B cell (primary cell): ENCODE results near the gene LRRC61. TPM values are rescaled to one million over a fixed set of nuclear protein-coding genes. Genes with fewer than 3 reads are reported as not detected.

Source experiments
- ATAC-seq: fragments of 200-7000 bp; cut with Tn5 transposase; one replicate; pipeline ENCODE4 v1.10.0; 2021; ENCODE audit warnings: low read depth, mild to moderate bottlenecking, moderate number of reproducible peaks, moderate library complexity
- CTCF ChIA-PET: fragments of 350-600 bp; sonication (Branson Sonifier 250); formaldehyde crosslinking; loops from one replicate; lab custom pipeline; 2021; ENCODE audit warnings: antibody characterized with exemption, inconsistent platforms; lab: Charles Lee
- POLR2A ChIA-PET: fragments of 350-600 bp; sonication (Branson Sonifier 250); formaldehyde crosslinking; loops from one replicate; lab custom pipeline; 2021; ENCODE audit warnings: antibody characterized with exemption; lab: Charles Lee
- DNase-seq: peaks from one replicate; pipeline ENCODE4 v3.0.0; 2013
- H2AFZ ChIP-seq: 2 replicates; pipeline ENCODE4 v1.6.1; 2012; ENCODE audit warnings: mild to moderate bottlenecking, low read depth, low read length; ENCODE audit not compliant: insufficient read depth, poor library complexity, severe bottlenecking
- H3K27ac ChIP-seq, 2 donors: 1 replicate in 1 of 2; 2 replicates in 1 of 2; pipeline ENCODE4 v1.5.1; 2012 to 2013; ENCODE audit warnings: low read length in 2 of 2, mild to moderate bottlenecking in 2 of 2, moderate library complexity in 1 of 2
- H3K27me3 ChIP-seq, 4 experiments: fragments of 200-600 bp in 1 of 4; sonication (generic) in 1 of 4; replicated peaks in 1 of 4; 1 replicate in 2 of 4; 2 replicates in 2 of 4; pipeline versions ENCODE4 v1.6.1 to v1.7.0; 2013 to 2016; ENCODE audit warnings: low read length in 3 of 4, mild to moderate bottlenecking in 2 of 4, mixed read lengths in 1 of 4, moderate library complexity in 1 of 4; ENCODE audit not compliant: insufficient read depth in 4 of 4, control insufficient read depth in 3 of 4; ENCODE audit errors: control extremely low read depth in 1 of 4
- H3K36me3 ChIP-seq, 2 experiments: replicated peaks in 1 of 2; 1 replicate in 1 of 2; 2 replicates in 1 of 2; pipeline versions ENCODE4 v1.6.1 to v1.7.1; 2013; ENCODE audit warnings: low read length in 1 of 2; ENCODE audit not compliant: insufficient read depth in 2 of 2, control insufficient read depth in 1 of 2; ENCODE audit errors: control extremely low read depth in 1 of 2, extremely low read depth in 1 of 2
- H3K4me1 ChIP-seq, 2 donors: fragments of 200-600 bp in 1 of 2; sonication (generic) in 1 of 2; 1 replicate in 1 of 2; 2 replicates in 1 of 2; pipeline versions ENCODE4 v1.5.1 to v1.6.1; 2013 to 2017; ENCODE audit warnings: low read length in 2 of 2; ENCODE audit not compliant: control insufficient read depth in 2 of 2, insufficient read depth in 2 of 2
- H3K4me2 ChIP-seq: replicated peaks from 2 replicates; pipeline ENCODE3; 2012; ENCODE audit warnings: mild to moderate bottlenecking, low read depth, low read length; ENCODE audit not compliant: poor library complexity, severe bottlenecking
- H3K4me3 ChIP-seq, 5 experiments: fragments of 200-600 bp in 1 of 5; sonication (generic) in 1 of 5; 1 replicate in 3 of 5; 2 replicates in 2 of 5; pipeline versions ENCODE4 v1.5.1 to v1.7.0; 2011 to 2016; ENCODE audit warnings: low read length in 4 of 5, mild to moderate bottlenecking in 4 of 5, low read depth in 2 of 5, control low read depth in 1 of 5, moderate library complexity in 1 of 5; ENCODE audit not compliant: insufficient read depth in 1 of 5; ENCODE audit errors: control extremely low read depth in 1 of 5, extremely low read depth in 1 of 5
- H3K79me2 ChIP-seq: fragments of 200-600 bp; sonication (generic); one replicate; pipeline ENCODE4 v1.6.0; 2016; ENCODE audit warnings: low read length; ENCODE audit not compliant: control insufficient read depth, insufficient read depth
- H3K9ac ChIP-seq: fragments of 200-600 bp; sonication (generic); 2 replicates; pipeline ENCODE4 v1.6.1; 2017; ENCODE audit warnings: mild to moderate bottlenecking, low read length, moderate library complexity
- H3K9me3 ChIP-seq, 3 donors: one replicate each; pipeline versions ENCODE4 v1.6.1 to v1.7.1; 2013; ENCODE audit warnings: low read length in 2 of 3; ENCODE audit not compliant: control insufficient read depth in 2 of 3, insufficient read depth in 1 of 3; ENCODE audit errors: control extremely low read depth in 1 of 3
- H4K20me1 ChIP-seq: 2 replicates; pipeline ENCODE4 v1.6.0; 2012; ENCODE audit warnings: mild to moderate bottlenecking, low read length; ENCODE audit not compliant: insufficient read depth, control insufficient read depth, poor library complexity, severe bottlenecking
- H3K27ac Mint-ChIP-seq: one replicate; pipeline ENCODE4 v1.8.0; 2021; ENCODE audit warnings: mixed read lengths
- H3K27me3 Mint-ChIP-seq: one replicate; pipeline ENCODE4 v1.8.0; 2021; ENCODE audit warnings: mixed read lengths
- H3K4me1 Mint-ChIP-seq: one replicate; pipeline ENCODE4 v1.8.0; 2021; ENCODE audit warnings: mixed read lengths
- H3K4me3 Mint-ChIP-seq: one replicate; pipeline ENCODE4 v1.8.0; 2021; ENCODE audit warnings: mixed read lengths
- H3K9me3 Mint-ChIP-seq: one replicate; pipeline ENCODE4 v1.8.0; 2022; ENCODE audit warnings: mixed read lengths; ENCODE audit not compliant: insufficient read depth
- CTCF ChIP-seq: fragments of 200-600 bp; IDR thresholded peaks from one replicate; pipeline ENCODE4 v1.8.0; 2022; ENCODE audit warnings: antibody characterized with exemption, mild to moderate bottlenecking
- EZH2 ChIP-seq: IDR thresholded peaks from 2 replicates; pipeline ENCODE4 v1.6.1; 2012; ENCODE audit warnings: borderline replicate concordance, low read depth, mild to moderate bottlenecking, moderate library complexity, low read length; ENCODE audit not compliant: insufficient read depth, poor library complexity, severe bottlenecking
- WGBS: methylation state at CpG from one replicate; pipeline ENCODE4 v1.1.5; 2013; ENCODE audit warnings: missing lambda C conversion rate; ENCODE audit not compliant: insufficient coverage; 5-methylcytosine and 5-hydroxymethylcytosine counted together
- intact Hi-C: fragments of 100-400 bp; cut with micrococcal nuclease; formaldehyde crosslinking; loops from one replicate; pipeline ENCODE4 v1.10.0; 2022
- polyA plus RNA-seq: library from polyadenylated mRNA; depleted of rRNA; stranded (reverse); fragments of >200 nt; gene quantifications from 2 replicates; pipeline ENCODE4 v1.2.3, GENCODE V29; 2012
- total RNA-seq, 2 donors: library from RNA; stranded (reverse); fragments of 120-200 nt in 1 of 2; gene quantifications; 1 replicate in 1 of 2; 2 replicates in 1 of 2; pipeline versions ENCODE4 v1.2.3 to v1.2.4, GENCODE V29; 2013 to 2022

LRRC61 gene
- total and polyA plus RNA-seq, 2 donors (not counting 1 experiment from before 2014, with no cell fraction given): 12.8 to 12.9 TPM

- Histone ChIP-seq H3K79me2 (peaks cover 10% of the 10 kb centered on the region), H3K4me2 (peak overlapping the region; percentile 86), H3K4me1 (peaks cover 11 to 33% of the 10 kb centered on the region in 2 donors), H3K4me3 (peak overlapping the region; percentile 75 to 94 (median 88)), H3K9me3 (peaks cover 0 to 4% (median 0%) of the 10 kb centered on the region in 3 donors), H3K36me3 (peaks cover 0 to 29% of the 10 kb centered on the region in 2 experiments), H2AFZ (peak overlapping the region; percentile 90), H4K20me1 (no peaks in the 10 kb centered on the region), H3K27me3 (no peaks in the 10 kb centered on the region), H3K9ac (peak overlapping the region; percentile 91), H3K27ac (peak overlapping the region; percentile 82 to 88)
- ChIA-PET POLR2A (interaction anchor here (0.5 to 1.8 kb wide), 2 partner anchors 26 to 42 kb away, joined by 3 to 5 read pairs; no protein-coding TSS in a partner anchor), CTCF (interaction anchor here (0.8 to 1.0 kb wide), 2 partner anchors 31 to 47 kb away, joined by 3 read pairs; no protein-coding TSS in a partner anchor)
- Mint-ChIP-seq H3K4me1 (peaks cover 43% of the 10 kb centered on the region), H3K4me3 (peak overlapping the region; percentile 99), H3K27ac (peak overlapping the region; percentile 98), H3K9me3 (no peaks in the 10 kb centered on the region), H3K27me3 (no peaks in the 10 kb centered on the region)
- WGBS: 12% methylated on average over 9 of the region's 16 CpGs
- ATAC-seq (peak; percentile 18), DNase-seq (peak; percentile 15)
- TF ChIP-seq CTCF (no peak), EZH2 (no peak)
- intact Hi-C loops: loop anchor here (1.0 to 5.0 kb wide), 5 partner anchors 33 to 111 kb away; partner anchors contain the start of gene ZNF775
Measured at GRCh38 chr7:150323682-150324372, 672 bp downstream of the LRRC61 start.
